HepG2 (cell line): Measurements from ENCODE around the gene GSTT2. TPM values are rescaled to one million over a fixed set of nuclear protein-coding genes. Genes with fewer than 3 reads are reported as not detected.

Source experiments
- FLYWCH1 ChIP-seq: sonication (generic); formaldehyde crosslinking; IDR thresholded peaks from 2 replicates; pipeline ENCODE4 v1.8.1; 2023; ENCODE audit warnings: mild to moderate bottlenecking, missing genetic modification reagents
- GATAD2A ChIP-seq: IDR thresholded peaks from 2 replicates; pipeline ENCODE4 v1.6.1; 2016
- GTF3A ChIP-seq: sonication (generic); formaldehyde crosslinking; conservative IDR thresholded peaks from 2 replicates; pipeline ENCODE4 v1.4.0; 2020; ENCODE audit warnings: mild to moderate bottlenecking, missing genetic modification reagents
- KAT8 ChIP-seq: IDR thresholded peaks from 2 replicates; pipeline ENCODE4 v1.6.1; 2016; ENCODE audit warnings: missing genetic modification reagents, missing compliant biosample characterization
- MED1 ChIP-seq: sonication (generic); formaldehyde crosslinking; IDR thresholded peaks from 2 replicates; pipeline ENCODE4 v1.4.0; 2020; ENCODE audit warnings: missing genetic modification reagents
- MIXL1 ChIP-seq: IDR thresholded peaks from 2 replicates; pipeline ENCODE4 v1.6.1; 2016
- NR1H2 ChIP-seq: sonication (generic); formaldehyde crosslinking; IDR thresholded peaks from 2 replicates; pipeline ENCODE4 v1.8.1; 2022; ENCODE audit warnings: low read depth, missing genetic modification reagents, borderline replicate concordance
- PBX2 ChIP-seq: IDR thresholded peaks from 2 replicates; pipeline ENCODE4 v1.6.1; 2016; ENCODE audit warnings: control low read depth
- PHF21A ChIP-seq: sonication (generic); formaldehyde crosslinking; IDR thresholded peaks from 2 replicates; pipeline ENCODE4 v1.5.0; 2020; ENCODE audit warnings: mild to moderate bottlenecking, missing genetic modification reagents
- RAD51 ChIP-seq: fragments of 450-650 bp; IDR thresholded peaks from 2 replicates; pipeline ENCODE4 v1.6.1; 2016; ENCODE audit warnings: borderline replicate concordance
- RARA ChIP-seq: IDR thresholded peaks from 2 replicates; pipeline ENCODE4 v1.6.1; 2016; ENCODE audit warnings: missing genetic modification reagents, missing compliant biosample characterization
- RBM39 ChIP-seq: fragments of 200-400 bp; formaldehyde crosslinking; IDR thresholded peaks from one replicate; pipeline ENCODE4 v1.6.1; 2018; ENCODE audit warnings: antibody characterized with exemption, mild to moderate bottlenecking, low read depth, low read length; ENCODE audit not compliant: poor library complexity, severe bottlenecking
- SMARCE1 ChIP-seq: fragments of 450-650 bp; IDR thresholded peaks from 2 replicates; pipeline ENCODE4 v1.6.1; 2017; ENCODE audit warnings: borderline replicate concordance
- STAG1 ChIP-seq: sonication (generic); formaldehyde crosslinking; IDR thresholded peaks from 2 replicates; pipeline ENCODE4 v1.4.0; 2020; ENCODE audit warnings: missing genetic modification reagents
- YEATS4 ChIP-seq: sonication (generic); formaldehyde crosslinking; IDR thresholded peaks from 2 replicates; pipeline ENCODE4 v1.4.0; 2020; ENCODE audit warnings: missing genetic modification reagents, borderline replicate concordance
- ZNF205 ChIP-seq: IDR thresholded peaks from 2 replicates; pipeline ENCODE4 v1.6.1; 2018; ENCODE audit warnings: missing biosample characterization, missing genetic modification reagents
- ZNF232 ChIP-seq: sonication (generic); formaldehyde crosslinking; IDR thresholded peaks from 2 replicates; pipeline ENCODE4 v1.4.0; 2020; ENCODE audit warnings: missing genetic modification reagents, borderline replicate concordance
- ZNF441 ChIP-seq: sonication (generic); formaldehyde crosslinking; IDR thresholded peaks from 2 replicates; pipeline ENCODE4 v1.7.0; 2021; ENCODE audit warnings: missing genetic modification reagents, borderline replicate concordance
- ZNF557 ChIP-seq: sonication (generic); formaldehyde crosslinking; IDR thresholded peaks from 2 replicates; pipeline ENCODE4 v1.4.0; 2020; ENCODE audit warnings: missing genetic modification reagents
- ZNF589 ChIP-seq: sonication (generic); formaldehyde crosslinking; conservative IDR thresholded peaks from 2 replicates; pipeline ENCODE4 v1.8.0; 2022; ENCODE audit warnings: mild to moderate bottlenecking, moderate library complexity, missing genetic modification reagents
- ZNF619 ChIP-seq: sonication (generic); formaldehyde crosslinking; IDR thresholded peaks from 2 replicates; pipeline ENCODE4 v1.4.0; 2020; ENCODE audit warnings: mild to moderate bottlenecking, missing genetic modification reagents
- ZNF777 ChIP-seq: sonication (generic); formaldehyde crosslinking; IDR thresholded peaks from 2 replicates; pipeline ENCODE4 v1.4.0; 2020; ENCODE audit warnings: missing genetic modification reagents
- ZUFSP ChIP-seq: sonication (generic); formaldehyde crosslinking; IDR thresholded peaks from 2 replicates; pipeline ENCODE4 v1.9.0; 2021; ENCODE audit warnings: missing genetic modification reagents, mild to moderate bottlenecking, borderline replicate concordance
- polyA plus RNA-seq, 8 experiments: library from polyadenylated mRNA; depleted of rRNA in 3 of 8; stranded (reverse) in 7 of 8; unstranded in 1 of 8; fragments of >200 nt; fragmentation: Illumina TruSeq in 4 of 8; extraction: Trizol in 4 of 8; gene quantifications; 2 replicates each; pipeline versions ENCODE4 v1.2.1 to v1.2.3, GENCODE V29; 2011 to 2016; ENCODE audit warnings: low read depth in 4 of 8, missing spikeins in 1 of 8, mixed read lengths in 1 of 8; ENCODE audit not compliant: insufficient read depth in 1 of 8
- total RNA-seq, 5 experiments: library from RNA; depleted of rRNA; stranded (reverse); fragments of >200 nt; fragmentation: Illumina TruSeq; extraction: Trizol; gene quantifications; 2 replicates each; pipeline ENCODE4 v1.2.3, GENCODE V29; 2016; ENCODE audit warnings: low read depth in 1 of 5
- TF ChIP-seq, protein P1 (sequence below): sonication (generic); formaldehyde crosslinking; IDR thresholded peaks from 2 replicates; pipeline ENCODE4 v1.4.0; 2020; ENCODE audit warnings: missing genetic modification reagents, mild to moderate bottlenecking, borderline replicate concordance
- TF ChIP-seq, protein P2 (sequence below): sonication (generic); formaldehyde crosslinking; IDR thresholded peaks from 2 replicates; pipeline ENCODE4 v1.5.0; 2020; ENCODE audit warnings: missing genetic modification reagents

The GSTT2 gene
- total and polyA plus RNA-seq, 2 of the 13 experiments (the other 11 are each of a cell fraction or from before 2014, with no cell fraction given): not detected

- TF ChIP-seq, protein P1, sequence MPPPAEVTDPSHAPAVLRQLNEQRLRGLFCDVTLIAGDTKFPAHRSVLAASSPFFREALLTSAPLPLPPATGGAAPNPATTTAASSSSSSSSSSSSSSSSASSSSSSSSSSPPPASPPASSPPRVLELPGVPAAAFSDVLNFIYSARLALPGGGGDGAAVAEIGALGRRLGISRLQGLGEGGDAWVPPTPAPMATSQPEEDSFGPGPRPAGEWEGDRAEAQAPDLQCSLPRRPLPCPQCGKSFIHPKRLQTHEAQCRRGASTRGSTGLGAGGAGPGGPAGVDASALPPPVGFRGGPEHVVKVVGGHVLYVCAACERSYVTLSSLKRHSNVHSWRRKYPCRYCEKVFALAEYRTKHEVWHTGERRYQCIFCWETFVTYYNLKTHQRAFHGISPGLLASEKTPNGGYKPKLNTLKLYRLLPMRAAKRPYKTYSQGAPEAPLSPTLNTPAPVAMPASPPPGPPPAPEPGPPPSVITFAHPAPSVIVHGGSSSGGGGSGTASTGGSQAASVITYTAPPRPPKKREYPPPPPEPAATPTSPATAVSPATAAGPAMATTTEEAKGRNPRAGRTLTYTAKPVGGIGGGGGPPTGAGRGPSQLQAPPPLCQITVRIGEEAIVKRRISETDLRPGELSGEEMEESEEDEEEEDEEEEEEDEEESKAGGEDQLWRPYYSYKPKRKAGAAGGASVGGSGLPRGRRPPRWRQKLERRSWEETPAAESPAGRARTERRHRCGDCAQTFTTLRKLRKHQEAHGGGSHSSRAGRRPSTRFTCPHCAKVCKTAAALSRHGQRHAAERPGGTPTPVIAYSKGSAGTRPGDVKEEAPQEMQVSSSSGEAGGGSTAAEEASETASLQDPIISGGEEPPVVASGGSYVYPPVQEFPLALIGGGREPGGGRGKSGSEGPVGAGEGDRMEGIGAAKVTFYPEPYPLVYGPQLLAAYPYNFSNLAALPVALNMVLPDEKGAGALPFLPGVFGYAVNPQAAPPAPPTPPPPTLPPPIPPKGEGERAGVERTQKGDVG (CRISPR knock-in tag): no peak
- peak; percentile 75 for TF ChIP-seq GATAD2A (CRISPR knock-in tag)
- no peak for TF ChIP-seq SMARCE1
- no peak for TF ChIP-seq YEATS4 (CRISPR knock-in tag)
- no peak for TF ChIP-seq ZNF589 (CRISPR knock-in tag)
- TF ChIP-seq ZNF232 (CRISPR knock-in tag): peak; percentile 35; the same call in 1 of the 2 replicates
- TF ChIP-seq ZNF205 (CRISPR knock-in tag): no peak
- TF ChIP-seq PBX2 (CRISPR knock-in tag): no peak
- TF ChIP-seq NR1H2 (CRISPR knock-in tag): no peak
- no peak; the same call in 1 of the 2 replicates for TF ChIP-seq KAT8 (CRISPR knock-in tag)
- TF ChIP-seq MIXL1 (CRISPR knock-in tag): no peak
- 0 out of 2 replicates have a peak, but pooled peaks have one; percentile 26 for TF ChIP-seq GTF3A (CRISPR knock-in tag)
- TF ChIP-seq, protein P2, sequence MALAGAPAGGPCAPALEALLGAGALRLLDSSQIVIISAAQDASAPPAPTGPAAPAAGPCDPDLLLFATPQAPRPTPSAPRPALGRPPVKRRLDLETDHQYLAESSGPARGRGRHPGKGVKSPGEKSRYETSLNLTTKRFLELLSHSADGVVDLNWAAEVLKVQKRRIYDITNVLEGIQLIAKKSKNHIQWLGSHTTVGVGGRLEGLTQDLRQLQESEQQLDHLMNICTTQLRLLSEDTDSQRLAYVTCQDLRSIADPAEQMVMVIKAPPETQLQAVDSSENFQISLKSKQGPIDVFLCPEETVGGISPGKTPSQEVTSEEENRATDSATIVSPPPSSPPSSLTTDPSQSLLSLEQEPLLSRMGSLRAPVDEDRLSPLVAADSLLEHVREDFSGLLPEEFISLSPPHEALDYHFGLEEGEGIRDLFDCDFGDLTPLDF: no peak
- TF ChIP-seq ZNF777 (CRISPR knock-in tag): no peak
- no peak for TF ChIP-seq RBM39
- TF ChIP-seq FLYWCH1 (CRISPR knock-in tag): no peak
- TF ChIP-seq MED1: peak; percentile 55; the same call in 1 of the 2 replicates
- no peak for TF ChIP-seq RARA (CRISPR knock-in tag)
- TF ChIP-seq ZNF441: no peak
- no peak for TF ChIP-seq ZUFSP (CRISPR knock-in tag)
- no peak for TF ChIP-seq ZNF557 (CRISPR knock-in tag)
- TF ChIP-seq RAD51: no peak
- no peak for TF ChIP-seq ZNF619 (CRISPR knock-in tag)
- TF ChIP-seq STAG1 (CRISPR knock-in tag): no peak
- TF ChIP-seq PHF21A: no peak; the same call in 1 of the 2 replicates
Observed at GRCh38 chr22:24009227-24010017, 29.5 kb downstream of the GSTT2 start (continued).
